DOHH2 (cell line): Measurements from ENCODE around the gene EVC2.

Experiments
- EZH2phosphoT487 ChIP-seq: fragments of 200-600 bp; sonication (generic); IDR thresholded peaks from 2 replicates; pipeline ENCODE4 v1.6.1; 2017; ENCODE audit warnings: borderline replicate concordance, mild to moderate bottlenecking, antibody characterized with exemption, low read length, moderate library complexity, mixed read lengths
- TF ChIP-seq, protein P1 (sequence below): fragments of 200-600 bp; sonication (generic); IDR thresholded peaks from one replicate; pipeline ENCODE4 v1.5.1; 2014; ENCODE audit warnings: antibody characterized with exemption, mild to moderate bottlenecking, low read depth, low read length; ENCODE audit not compliant: poor library complexity, severe bottlenecking

DNA sequence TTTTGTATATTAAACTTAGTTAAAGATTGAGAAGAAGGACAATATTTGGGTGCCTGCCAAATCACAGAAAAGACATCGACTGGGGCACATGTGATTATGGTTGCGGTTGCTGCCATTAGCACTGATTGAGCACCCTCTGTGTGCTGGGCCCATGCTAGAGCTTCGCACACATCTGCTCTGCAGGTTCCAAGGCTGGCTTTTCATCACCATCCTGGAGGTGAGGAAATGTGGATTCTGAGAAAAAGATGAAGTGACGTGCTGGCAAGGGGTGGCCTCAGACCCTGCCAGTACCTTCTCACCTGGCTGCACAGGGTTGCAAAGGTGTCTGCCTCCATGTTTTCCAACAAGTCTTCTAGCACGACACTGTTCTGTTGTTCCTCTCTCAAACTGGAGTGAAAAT lies 134.0 kb downstream of the EVC2 start:
- no peak for TF ChIP-seq EZH2phosphoT487
- TF ChIP-seq, protein P1, sequence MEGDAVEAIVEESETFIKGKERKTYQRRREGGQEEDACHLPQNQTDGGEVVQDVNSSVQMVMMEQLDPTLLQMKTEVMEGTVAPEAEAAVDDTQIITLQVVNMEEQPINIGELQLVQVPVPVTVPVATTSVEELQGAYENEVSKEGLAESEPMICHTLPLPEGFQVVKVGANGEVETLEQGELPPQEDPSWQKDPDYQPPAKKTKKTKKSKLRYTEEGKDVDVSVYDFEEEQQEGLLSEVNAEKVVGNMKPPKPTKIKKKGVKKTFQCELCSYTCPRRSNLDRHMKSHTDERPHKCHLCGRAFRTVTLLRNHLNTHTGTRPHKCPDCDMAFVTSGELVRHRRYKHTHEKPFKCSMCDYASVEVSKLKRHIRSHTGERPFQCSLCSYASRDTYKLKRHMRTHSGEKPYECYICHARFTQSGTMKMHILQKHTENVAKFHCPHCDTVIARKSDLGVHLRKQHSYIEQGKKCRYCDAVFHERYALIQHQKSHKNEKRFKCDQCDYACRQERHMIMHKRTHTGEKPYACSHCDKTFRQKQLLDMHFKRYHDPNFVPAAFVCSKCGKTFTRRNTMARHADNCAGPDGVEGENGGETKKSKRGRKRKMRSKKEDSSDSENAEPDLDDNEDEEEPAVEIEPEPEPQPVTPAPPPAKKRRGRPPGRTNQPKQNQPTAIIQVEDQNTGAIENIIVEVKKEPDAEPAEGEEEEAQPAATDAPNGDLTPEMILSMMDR = no peak
